ENCODE measurements around the gene MAP3K4.

- TF ChIP-seq CTCF (IDR thresholded peaks at IDR 0.05) (no peak), POLR2A (IDR thresholded peaks at IDR 0.05) (no peak)
Measured at GRCh38 chr6:161151059-161151645, 159.6 kb downstream of the MAP3K4 start.
